Endometrium (tissue), 2 donors: ENCODE measurements around the gene NDN.
"Not testable (repeated sequence)": the region's sequence is repeated elsewhere in the genome, so short reads cannot be mapped to it uniquely, and the experiment has no call there.

Experiments
- FAIRE-seq: peaks from 2 replicates; lab custom pipeline; 2012; peaks lifted over from hg19 to GRCh38; lab: Jason Lieb, UNC
- donor health status: control.
- donor health status: control.

Gene NDN, protein sequence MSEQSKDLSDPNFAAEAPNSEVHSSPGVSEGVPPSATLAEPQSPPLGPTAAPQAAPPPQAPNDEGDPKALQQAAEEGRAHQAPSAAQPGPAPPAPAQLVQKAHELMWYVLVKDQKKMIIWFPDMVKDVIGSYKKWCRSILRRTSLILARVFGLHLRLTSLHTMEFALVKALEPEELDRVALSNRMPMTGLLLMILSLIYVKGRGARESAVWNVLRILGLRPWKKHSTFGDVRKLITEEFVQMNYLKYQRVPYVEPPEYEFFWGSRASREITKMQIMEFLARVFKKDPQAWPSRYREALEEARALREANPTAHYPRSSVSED

DNA sequence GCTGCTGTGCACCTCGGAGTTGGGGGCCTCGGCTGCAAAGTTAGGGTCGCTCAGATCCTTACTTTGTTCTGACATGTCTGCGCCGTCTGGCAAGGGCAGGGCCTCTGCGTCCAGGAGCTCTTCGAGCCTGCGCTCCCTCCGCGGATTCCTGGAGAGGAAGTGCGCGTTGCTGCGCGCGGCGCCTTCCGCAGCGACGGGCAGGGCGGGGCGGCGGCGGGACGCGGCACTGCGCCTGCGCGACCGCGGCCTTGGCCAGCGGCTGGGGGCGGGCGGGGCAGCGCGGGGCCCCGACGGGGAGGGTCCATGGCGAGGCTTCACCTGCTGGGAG, at the start of gene NDN:
Gene NDN, minus strand, starts transcription at position 163 of the 328 bp plus-strand sequence. Its CDS starts 88 bp downstream, at position 75.
- FAIRE-seq: no peak

GRCh38 chr15:23736033-23736673, 49.0 kb upstream of the NDN start:
- FAIRE-seq: no peak

DNA sequence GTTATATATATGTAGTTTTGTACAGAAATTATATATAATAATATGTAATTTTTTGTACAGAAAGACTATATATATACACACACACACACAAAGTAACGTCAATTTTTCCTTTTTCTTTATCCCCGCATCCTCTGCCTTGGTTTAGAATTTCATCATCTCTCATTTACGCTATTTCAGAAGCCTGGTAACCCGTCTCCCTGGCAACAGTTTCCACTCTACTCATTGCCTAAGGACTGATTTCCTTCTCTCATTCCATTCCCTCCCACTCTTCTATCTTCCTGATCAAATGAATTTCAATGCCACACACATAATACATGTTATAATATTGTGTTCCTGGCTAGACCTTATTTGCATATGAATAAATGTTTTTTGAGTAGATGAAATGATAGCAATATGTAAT, 47.8 kb upstream of the NDN start:
- FAIRE-seq: no peak

GRCh38 chr15:23713874-23714656, 27.0 kb upstream of the NDN start:
- FAIRE-seq: not testable (repeated sequence)

DNA sequence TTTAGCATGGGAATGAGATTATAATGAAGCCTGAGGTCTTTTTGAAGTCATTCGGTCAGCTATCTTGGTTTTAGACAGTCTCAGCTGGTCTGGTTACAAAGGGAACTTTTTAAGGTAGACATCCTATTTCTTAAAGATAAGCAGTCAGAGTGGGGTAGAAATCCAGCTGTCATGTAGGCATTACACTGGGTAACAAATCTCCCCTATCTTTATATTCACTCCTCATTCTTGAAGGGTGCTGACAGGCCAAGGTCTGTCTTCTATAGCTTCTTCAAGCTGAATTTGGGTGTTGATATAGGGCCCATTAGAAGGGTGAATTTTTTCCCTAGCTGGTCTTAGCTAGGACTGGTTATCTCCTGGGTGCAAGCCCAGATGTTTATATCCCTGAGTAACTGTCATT, 21.2 kb upstream of the NDN start:
- FAIRE-seq: no peak

DNA sequence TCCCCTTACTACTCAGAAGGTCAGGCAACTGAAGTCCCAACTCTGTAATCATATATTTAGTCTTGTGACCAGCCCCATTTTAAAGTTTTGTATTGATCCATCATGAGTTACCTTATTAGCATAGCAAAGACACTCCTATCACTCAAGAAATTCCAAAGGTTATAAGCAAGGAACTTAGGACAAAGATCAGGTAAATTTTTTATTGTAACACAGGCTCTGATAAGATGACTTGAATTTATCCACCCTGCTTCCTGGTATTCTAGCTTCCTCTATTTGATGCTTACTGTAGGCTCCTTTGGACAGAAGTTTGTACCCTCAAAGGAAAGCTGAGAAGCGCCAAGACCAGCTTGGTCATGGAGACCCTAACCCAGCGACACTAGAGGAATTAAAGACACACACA, 8.2 kb upstream of the NDN start:
- no peak for FAIRE-seq

- no peak for FAIRE-seq
Observed at GRCh38 chr15:23694592-23694991, 7.5 kb upstream of the NDN start.

DNA sequence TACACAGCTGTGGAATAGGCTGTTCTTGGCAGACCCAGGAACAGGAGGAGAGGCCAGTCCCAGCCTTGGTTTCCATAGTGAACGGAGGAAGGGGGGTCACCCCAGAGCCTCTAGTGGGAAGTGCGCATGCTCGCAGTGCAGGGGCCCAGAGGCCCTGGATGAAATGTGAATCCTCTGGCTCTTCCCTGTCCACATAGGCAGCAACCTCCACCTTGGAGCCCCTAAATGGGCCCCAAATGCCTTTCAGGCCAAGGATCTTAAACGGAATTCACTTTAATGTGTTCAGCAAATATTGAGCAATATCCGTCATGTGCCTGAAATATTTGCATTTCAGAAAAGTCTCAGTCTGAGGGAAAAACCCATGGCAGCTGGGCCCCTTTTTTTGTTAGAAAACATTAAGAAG, 3.3 kb upstream of the NDN start:
- FAIRE-seq: no peak

- FAIRE-seq: no peak
Observed at GRCh38 chr15:23690015-23690414, 2.9 kb upstream of the NDN start.

- FAIRE-seq: no peak
Observed at GRCh38 chr15:23686466-23687142, 501 bp downstream of the NDN start.

- FAIRE-seq: no peak
Observed at GRCh38 chr15:23671481-23671880, 15.6 kb downstream of the NDN start.

DNA sequence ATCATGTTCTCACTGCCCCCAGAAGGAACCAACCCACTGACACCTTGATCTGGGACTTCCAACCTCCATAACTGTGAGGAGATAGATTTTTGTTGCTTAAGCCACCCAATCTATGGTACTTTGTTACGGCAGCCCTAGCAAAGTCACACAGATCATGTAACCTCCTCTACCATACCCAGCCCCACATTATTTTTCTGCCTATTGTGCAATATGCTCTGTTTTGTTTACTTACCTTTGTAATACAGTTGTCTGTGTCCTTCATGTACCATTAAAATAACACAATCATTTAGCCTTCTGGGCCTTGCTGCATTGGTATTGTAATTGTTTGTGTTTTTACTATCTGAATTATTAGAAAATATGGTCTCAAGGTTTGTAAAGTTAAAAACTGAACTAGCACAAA, 16.1 kb downstream of the NDN start:
- FAIRE-seq: no peak

- no peak for FAIRE-seq
Observed at GRCh38 chr15:23663232-23663631, 23.9 kb downstream of the NDN start.

- no peak for FAIRE-seq
Observed at GRCh38 chr15:23648920-23649515, 38.1 kb downstream of the NDN start.

- no peak for FAIRE-seq
Observed at GRCh38 chr15:23647421-23648370, 39.4 kb downstream of the NDN start, which contains the start of gene MAGEL2. Gene MAGEL2, minus strand, starts transcription at chr15:23647867. Its CDS starts 125 bp downstream, at chr15:23647742.

DNA sequence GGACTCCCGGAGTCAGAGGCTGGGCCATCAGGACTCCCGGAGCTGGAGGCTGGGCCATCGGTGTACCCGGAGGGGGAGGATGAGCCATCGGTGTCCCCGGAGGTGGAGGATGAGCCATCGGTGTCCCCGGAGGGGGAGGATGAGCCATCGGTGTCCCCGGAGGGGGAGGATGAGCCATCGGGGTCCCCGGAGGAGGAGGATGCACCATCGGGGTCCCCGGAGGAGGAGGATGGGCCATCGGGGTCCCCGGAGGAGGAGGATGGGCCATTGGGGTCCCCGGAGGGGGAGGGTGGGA, 40.2 kb downstream of the NDN start:
- FAIRE-seq: no peak

DNA sequence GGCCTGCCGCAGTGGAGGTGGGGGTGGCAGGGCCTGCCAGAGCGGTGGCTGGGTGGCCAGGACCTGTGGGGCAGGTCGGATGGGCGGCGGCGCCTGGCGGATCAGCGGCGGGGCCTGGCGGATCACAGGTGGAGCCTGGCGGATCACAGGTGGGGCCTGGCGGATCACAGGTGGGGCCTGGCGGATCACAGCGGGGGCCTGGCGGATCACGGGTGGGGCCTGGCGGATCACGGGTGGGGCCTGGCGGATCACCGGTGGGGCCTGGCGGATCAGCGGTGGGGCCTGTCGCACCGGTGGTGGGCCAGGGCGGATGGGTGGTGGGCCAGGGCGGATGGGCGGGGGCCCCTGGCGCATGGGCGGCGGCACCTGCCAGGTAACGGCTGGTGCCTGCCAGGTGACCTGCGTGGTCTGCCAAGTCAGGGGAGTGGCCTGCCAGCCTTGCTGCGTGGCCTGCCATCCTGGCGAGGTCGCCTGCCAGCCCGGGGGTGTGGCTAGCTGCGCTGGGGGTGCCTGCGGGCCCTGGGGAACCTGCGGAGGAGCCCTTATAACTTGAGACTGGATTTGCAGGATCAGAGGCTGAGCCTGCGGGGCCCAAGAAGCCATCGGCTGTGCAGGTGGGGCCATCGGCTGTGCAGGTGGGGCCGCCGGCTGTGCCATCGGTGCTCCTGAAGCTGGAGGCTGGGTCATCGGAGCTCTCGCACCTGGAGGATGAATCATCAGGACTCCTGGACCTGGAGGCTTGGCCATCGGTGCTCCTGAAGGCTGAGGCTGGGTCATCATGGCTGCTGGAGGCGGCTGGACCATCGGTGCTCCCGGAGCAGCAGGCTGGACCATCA, 40.7 kb downstream of the NDN start:
- FAIRE-seq: no peak

DNA sequence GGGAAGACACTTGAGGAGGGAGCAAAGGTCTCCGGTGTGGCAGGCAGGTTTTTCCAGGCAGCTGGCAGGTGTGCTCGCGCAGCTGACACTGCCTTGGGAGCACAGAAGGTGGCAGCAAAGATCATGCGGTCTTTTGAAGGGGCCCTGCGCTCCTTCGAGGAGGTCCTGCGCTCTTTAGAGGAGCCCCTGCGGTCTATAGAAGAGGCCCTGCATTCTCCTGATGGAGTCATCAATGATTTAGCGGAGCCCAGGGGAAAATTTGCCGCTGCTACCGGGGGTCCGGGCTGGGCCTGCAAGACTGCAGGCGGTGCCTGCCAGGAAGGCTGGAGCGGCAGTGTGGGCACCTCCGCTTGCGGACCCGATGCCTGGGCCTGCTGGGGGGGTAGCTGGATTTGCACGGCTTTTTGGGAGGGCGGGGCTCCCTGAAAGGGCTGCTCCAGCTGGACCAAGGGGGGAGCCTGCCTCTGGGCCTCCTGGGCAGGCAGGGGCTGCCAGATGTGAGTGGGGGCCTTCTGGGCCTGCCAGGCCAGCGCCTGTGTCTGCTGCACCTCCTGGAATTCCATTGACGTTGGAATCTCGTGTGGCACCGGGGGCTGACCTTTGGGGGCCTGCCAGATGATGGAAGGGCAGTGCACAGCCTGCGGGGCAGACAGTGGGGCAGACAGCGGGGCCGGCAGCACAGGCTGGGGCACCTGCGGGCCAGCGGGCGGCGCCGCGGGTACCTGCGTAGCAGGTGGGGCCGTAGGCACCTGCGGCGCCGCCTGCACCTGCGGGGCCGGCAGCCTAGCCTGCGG, 41.5 kb downstream of the NDN start:
- FAIRE-seq: no peak

- no peak for FAIRE-seq
Observed at GRCh38 chr15:23644829-23645228, 42.3 kb downstream of the NDN start.
